HepG2 (cell line): ENCODE data around the gene RHOD. TPM values are rescaled to one million over a fixed set of nuclear protein-coding genes. Genes with fewer than 3 reads are reported as not detected.

Experiments used
- ATAC-seq: fragments of 200-7000 bp; cut with Tn5 transposase; 3 replicates; pipeline ENCODE4 v1.9.1; 2020; ENCODE audit warnings: mild to moderate bottlenecking, moderate library complexity
- BruUV-seq: library from RNA; stranded (reverse); fragments of 400-500 nt; replicated peaks from 2 replicates; lab custom pipeline; 2021; lab: Mats Ljungman, UMichigan
- CTCF ChIA-PET: fragments of 300-600 bp; formaldehyde crosslinking; extraction: SDS; loops from one replicate; lab custom pipeline; 2021; ENCODE audit warnings: low total read pairs, inconsistent platforms, low intra/inter-chr PET ratio; lab: Yijun Ruan, JAX
- POLR2A ChIA-PET: fragments of 350-600 bp; sonication (Branson Sonifier 250); formaldehyde crosslinking; loops from one replicate; lab custom pipeline; 2020; ENCODE audit warnings: antibody characterized with exemption, inconsistent platforms; lab: Yijun Ruan, JAX
- DNase-seq: peaks from one replicate; pipeline ENCODE4 v3.0.0-alpha.2; 2015; ENCODE audit warnings: low spot score
- FAIRE-seq: peaks from 3 replicates; lab custom pipeline; 2011; peaks lifted over from hg19 to GRCh38; lab: Jason Lieb, UNC
- H2AFZ ChIP-seq: one replicate; pipeline ENCODE4 v1.6.1; 2011; ENCODE audit warnings: low read length, inconsistent platforms
- H3K27ac ChIP-seq: fragments of 300-600 bp; 3 replicates; pipeline ENCODE4 v1.8.0; 2011; ENCODE audit warnings: mixed run types, mild to moderate bottlenecking, mixed read lengths, low read length, inconsistent platforms; ENCODE audit not compliant: insufficient read depth; ENCODE audit errors: extremely low read length
- H3K27me3 ChIP-seq, 2 experiments: fragments of 200-600 bp in 1 of 2; 2 replicates in 1 of 2; 3 replicates in 1 of 2; pipeline versions ENCODE4 v1.6.0 to v1.8.0; 2011; ENCODE audit warnings: low read length in 2 of 2, mild to moderate bottlenecking in 2 of 2, moderate library complexity in 2 of 2, inconsistent platforms in 1 of 2; ENCODE audit not compliant: insufficient read depth in 2 of 2, control insufficient read depth in 1 of 2
- H3K36me3 ChIP-seq, 2 experiments: fragments of 200-600 bp in 1 of 2; replicated peaks in 1 of 2; 2 replicates in 1 of 2; 3 replicates in 1 of 2; pipeline versions ENCODE4 v1.5.1 to v1.8.0; 2011; ENCODE audit warnings: low read length in 2 of 2, inconsistent platforms in 1 of 2; ENCODE audit not compliant: insufficient read depth in 2 of 2, control insufficient read depth in 1 of 2
- H3K4me1 ChIP-seq: 2 replicates; pipeline ENCODE4 v1.5.1; 2012; ENCODE audit warnings: low read length, inconsistent platforms; ENCODE audit not compliant: insufficient read depth
- H3K4me2 ChIP-seq: 2 replicates; pipeline ENCODE4 v1.6.0; 2011; ENCODE audit warnings: low read depth, low read length, inconsistent platforms
- H3K4me3 ChIP-seq, 3 experiments: fragments of 200-600 bp in 1 of 3; sonication (generic), shearing (Covaris generic) in 1 of 3; replicated peaks in 1 of 3; 2 replicates each; pipeline ENCODE4 v1.5.1; 2011 to 2016; ENCODE audit warnings: low read length in 3 of 3, inconsistent platforms in 2 of 3, low read depth in 2 of 3, mild to moderate bottlenecking in 2 of 3, control low read depth in 1 of 3, mixed read lengths in 1 of 3; ENCODE audit not compliant: insufficient read depth in 1 of 3
- H3K79me2 ChIP-seq: one replicate; pipeline ENCODE4 v1.6.1; 2011; ENCODE audit warnings: low read length, inconsistent platforms; ENCODE audit not compliant: insufficient read depth
- H3K9ac ChIP-seq: 2 replicates; pipeline ENCODE4 v1.6.0; 2011; ENCODE audit warnings: mild to moderate bottlenecking, low read depth, low read length, inconsistent platforms; ENCODE audit not compliant: insufficient read depth
- H3K9me3 ChIP-seq: 2 replicates; pipeline ENCODE4 v1.5.1; 2012; ENCODE audit warnings: mild to moderate bottlenecking, low read length
- H4K20me1 ChIP-seq: 2 replicates; pipeline ENCODE4 v1.6.0; 2011; ENCODE audit warnings: inconsistent platforms, mild to moderate bottlenecking, low read length, moderate library complexity; ENCODE audit not compliant: insufficient read depth
- FOSL2 ChIP-seq: sonication (generic); formaldehyde crosslinking; IDR thresholded peaks from 2 replicates; pipeline ENCODE4 v1.4.0; 2020; ENCODE audit warnings: missing genetic modification reagents
- MED1 ChIP-seq: sonication (generic); formaldehyde crosslinking; IDR thresholded peaks from 2 replicates; pipeline ENCODE4 v1.4.0; 2020; ENCODE audit warnings: missing genetic modification reagents
- MEF2D ChIP-seq: sonication (generic); formaldehyde crosslinking; IDR thresholded peaks from 2 replicates; pipeline ENCODE4 v1.5.1; 2020; ENCODE audit warnings: mild to moderate bottlenecking, missing genetic modification reagents
- MXD4 ChIP-seq: IDR thresholded peaks from 2 replicates; pipeline ENCODE4 v1.6.1; 2016; ENCODE audit warnings: mild to moderate bottlenecking, missing biosample characterization, missing genetic modification reagents
- NFKB2 ChIP-seq: sonication (generic); formaldehyde crosslinking; IDR thresholded peaks from 2 replicates; pipeline ENCODE4 v1.4.0; 2020; ENCODE audit warnings: missing genetic modification reagents, borderline replicate concordance
- RBM39 ChIP-seq: fragments of 200-400 bp; formaldehyde crosslinking; IDR thresholded peaks from one replicate; pipeline ENCODE4 v1.6.1; 2018; ENCODE audit warnings: antibody characterized with exemption, mild to moderate bottlenecking, low read depth, low read length; ENCODE audit not compliant: poor library complexity, severe bottlenecking
- ZBTB33 ChIP-seq: sonication (generic); formaldehyde crosslinking; IDR thresholded peaks from 2 replicates; pipeline ENCODE4 v1.4.0; 2020; ENCODE audit warnings: missing genetic modification reagents
- ZBTB38 ChIP-seq: sonication (generic); formaldehyde crosslinking; IDR thresholded peaks from 2 replicates; pipeline ENCODE4 v1.5.1; 2020; ENCODE audit warnings: mild to moderate bottlenecking, missing genetic modification reagents
- ZFY ChIP-seq: sonication (generic); formaldehyde crosslinking; IDR thresholded peaks from 2 replicates; pipeline ENCODE4 v1.4.0; 2020; ENCODE audit warnings: missing genetic modification reagents
- ZNF501 ChIP-seq: sonication (generic); formaldehyde crosslinking; IDR thresholded peaks from 2 replicates; pipeline ENCODE4 v1.5.1; 2020; ENCODE audit warnings: mild to moderate bottlenecking, moderate library complexity, missing genetic modification reagents
- ZNF598 ChIP-seq: sonication (generic); formaldehyde crosslinking; IDR thresholded peaks from 2 replicates; pipeline ENCODE4 v1.5.1; 2020; ENCODE audit warnings: mild to moderate bottlenecking, missing genetic modification reagents, borderline replicate concordance
- ZNF614 ChIP-seq: IDR thresholded peaks from 2 replicates; pipeline ENCODE4 v1.6.1; 2018; ENCODE audit warnings: missing biosample characterization, missing genetic modification reagents, inconsistent platforms, borderline replicate concordance
- ZNF777 ChIP-seq: sonication (generic); formaldehyde crosslinking; IDR thresholded peaks from 2 replicates; pipeline ENCODE4 v1.4.0; 2020; ENCODE audit warnings: missing genetic modification reagents
- ZSCAN25 ChIP-seq: sonication (generic); formaldehyde crosslinking; IDR thresholded peaks from 2 replicates; pipeline ENCODE4 v1.8.0; 2022; ENCODE audit warnings: mild to moderate bottlenecking, missing genetic modification reagents
- WGBS: methylation state at CpG from one replicate; pipeline ENCODE4 v1.1.6; 2017; ENCODE audit warnings: low lambda C conversion rate; 5-methylcytosine and 5-hydroxymethylcytosine counted together
- in situ Hi-C: cut with HindIII; loops from 2 replicates; pipeline ENCODE4 v1.10.0; 2017; ENCODE audit warnings: low pct_unique_long_range_greater_than_20kb; ENCODE audit not compliant: extremely low pct_ligation_motif_present
- intact Hi-C: fragments of 100-400 bp; cut with micrococcal nuclease; formaldehyde crosslinking; loops from one replicate; pipeline ENCODE4 v1.10.0; 2022; ENCODE audit not compliant: unreplicated experiment
- polyA plus RNA-seq, 8 experiments: library from polyadenylated mRNA; depleted of rRNA in 3 of 8; stranded (reverse) in 7 of 8; unstranded in 1 of 8; fragments of >200 nt; fragmentation: Illumina TruSeq in 4 of 8; extraction: Trizol in 4 of 8; gene quantifications; 2 replicates each; pipeline versions ENCODE4 v1.2.1 to v1.2.3, GENCODE V29; 2011 to 2016; ENCODE audit warnings: low read depth in 4 of 8, missing spikeins in 1 of 8, mixed read lengths in 1 of 8; ENCODE audit not compliant: insufficient read depth in 1 of 8
- total RNA-seq, 5 experiments: library from RNA; depleted of rRNA; stranded (reverse); fragments of >200 nt; fragmentation: Illumina TruSeq; extraction: Trizol; gene quantifications; 2 replicates each; pipeline ENCODE4 v1.2.3, GENCODE V29; 2016; ENCODE audit warnings: low read depth in 1 of 5
- TF ChIP-seq, protein P1 (sequence below): sonication (generic); formaldehyde crosslinking; IDR thresholded peaks from 2 replicates; pipeline ENCODE4 v1.5.0; 2020; ENCODE audit warnings: missing genetic modification reagents, mild to moderate bottlenecking, borderline replicate concordance
- TF ChIP-seq, protein P2 (sequence below): sonication (generic); formaldehyde crosslinking; IDR thresholded peaks from 2 replicates; pipeline ENCODE4 v1.5.1; 2020; ENCODE audit warnings: mild to moderate bottlenecking, missing genetic modification reagents, moderate library complexity

Gene RHOD
- total and polyA plus RNA-seq, 2 of the 13 experiments (the other 11 are each of a cell fraction or from before 2014, with no cell fraction given), result 0.27 to 0.98 TPM

- FAIRE-seq (no peak), ATAC-seq (peak; percentile 88), DNase-seq (peak; percentile 53)
- WGBS, result 58% methylated on average over 19 of the region's 53 CpGs
- intact Hi-C loops, result loop anchor here (1.0 kb wide), 1 partner anchor 17 kb away; no protein-coding TSS in a partner anchor
- H3K27me3 ChIP-seq, result peaks cover 3 to 4% of the 10 kb centered on the region in 2 experiments; a peak in 2 of 5 replicates
- BruUV-seq, result no TSS peak
- H3K9me3 ChIP-seq, result no peaks in the 10 kb centered on the region
- H3K4me3 ChIP-seq, result peak overlapping the region in 1 of 3 experiments; percentile 32; a peak in 1 of 6 replicates
- no peaks in the 10 kb centered on the region for H3K79me2 ChIP-seq
- H3K9ac ChIP-seq, result no peak overlapping the region
- no peak overlapping the region for H2AFZ ChIP-seq
- no peaks in the 10 kb centered on the region for H3K36me3 ChIP-seq
- H3K4me1 ChIP-seq, result peaks cover 13% of the 10 kb centered on the region
- H4K20me1 ChIP-seq, result no peaks in the 10 kb centered on the region
- ChIA-PET CTCF (interaction anchor here (1.5 kb wide), 1 partner anchor 17 kb away, joined by 14 read pairs; no protein-coding TSS in a partner anchor), POLR2A (no interaction called here)
- H3K27ac ChIP-seq, result no peak overlapping the region
- H3K4me2 ChIP-seq, result peak overlapping the region; percentile 50
- in situ Hi-C loops, result no loop called here
- TF ChIP-seq ZBTB38 (CRISPR knock-in tag), result peak; percentile 14; the same call in 1 of the 2 replicates
- peak; percentile 46 for TF ChIP-seq RBM39
- peak; percentile 32; the same call in 1 of the 2 replicates for TF ChIP-seq ZNF501 (CRISPR knock-in tag)
- peak; percentile 50; the same call in 1 of the 2 replicates for TF ChIP-seq MEF2D (CRISPR knock-in tag)
- TF ChIP-seq ZNF777 (CRISPR knock-in tag), result 0 out of 2 replicates have a peak, but pooled peaks have one; percentile 30
- no peak for TF ChIP-seq NFKB2
- TF ChIP-seq ZNF614 (CRISPR knock-in tag), result 0 out of 2 replicates have a peak, but pooled peaks have one; percentile 21
- TF ChIP-seq ZBTB33 (CRISPR knock-in tag), result peak; percentile 38
- 0 out of 2 replicates have a peak, but pooled peaks have one; percentile 18 for TF ChIP-seq ZFY (CRISPR knock-in tag)
- TF ChIP-seq, protein P1, sequence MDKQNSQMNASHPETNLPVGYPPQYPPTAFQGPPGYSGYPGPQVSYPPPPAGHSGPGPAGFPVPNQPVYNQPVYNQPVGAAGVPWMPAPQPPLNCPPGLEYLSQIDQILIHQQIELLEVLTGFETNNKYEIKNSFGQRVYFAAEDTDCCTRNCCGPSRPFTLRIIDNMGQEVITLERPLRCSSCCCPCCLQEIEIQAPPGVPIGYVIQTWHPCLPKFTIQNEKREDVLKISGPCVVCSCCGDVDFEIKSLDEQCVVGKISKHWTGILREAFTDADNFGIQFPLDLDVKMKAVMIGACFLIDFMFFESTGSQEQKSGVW (CRISPR knock-in tag), result no peak
- TF ChIP-seq MED1 (CRISPR knock-in tag), result peak; percentile 39; the same call in 1 of the 2 replicates
- TF ChIP-seq FOSL2, result 0 out of 2 replicates have a peak, but pooled peaks have one; percentile 26
- no peak for TF ChIP-seq MXD4 (CRISPR knock-in tag)
- TF ChIP-seq ZSCAN25 (CRISPR knock-in tag), result 0 out of 2 replicates have a peak, but pooled peaks have one; percentile 22
- TF ChIP-seq, protein P2, sequence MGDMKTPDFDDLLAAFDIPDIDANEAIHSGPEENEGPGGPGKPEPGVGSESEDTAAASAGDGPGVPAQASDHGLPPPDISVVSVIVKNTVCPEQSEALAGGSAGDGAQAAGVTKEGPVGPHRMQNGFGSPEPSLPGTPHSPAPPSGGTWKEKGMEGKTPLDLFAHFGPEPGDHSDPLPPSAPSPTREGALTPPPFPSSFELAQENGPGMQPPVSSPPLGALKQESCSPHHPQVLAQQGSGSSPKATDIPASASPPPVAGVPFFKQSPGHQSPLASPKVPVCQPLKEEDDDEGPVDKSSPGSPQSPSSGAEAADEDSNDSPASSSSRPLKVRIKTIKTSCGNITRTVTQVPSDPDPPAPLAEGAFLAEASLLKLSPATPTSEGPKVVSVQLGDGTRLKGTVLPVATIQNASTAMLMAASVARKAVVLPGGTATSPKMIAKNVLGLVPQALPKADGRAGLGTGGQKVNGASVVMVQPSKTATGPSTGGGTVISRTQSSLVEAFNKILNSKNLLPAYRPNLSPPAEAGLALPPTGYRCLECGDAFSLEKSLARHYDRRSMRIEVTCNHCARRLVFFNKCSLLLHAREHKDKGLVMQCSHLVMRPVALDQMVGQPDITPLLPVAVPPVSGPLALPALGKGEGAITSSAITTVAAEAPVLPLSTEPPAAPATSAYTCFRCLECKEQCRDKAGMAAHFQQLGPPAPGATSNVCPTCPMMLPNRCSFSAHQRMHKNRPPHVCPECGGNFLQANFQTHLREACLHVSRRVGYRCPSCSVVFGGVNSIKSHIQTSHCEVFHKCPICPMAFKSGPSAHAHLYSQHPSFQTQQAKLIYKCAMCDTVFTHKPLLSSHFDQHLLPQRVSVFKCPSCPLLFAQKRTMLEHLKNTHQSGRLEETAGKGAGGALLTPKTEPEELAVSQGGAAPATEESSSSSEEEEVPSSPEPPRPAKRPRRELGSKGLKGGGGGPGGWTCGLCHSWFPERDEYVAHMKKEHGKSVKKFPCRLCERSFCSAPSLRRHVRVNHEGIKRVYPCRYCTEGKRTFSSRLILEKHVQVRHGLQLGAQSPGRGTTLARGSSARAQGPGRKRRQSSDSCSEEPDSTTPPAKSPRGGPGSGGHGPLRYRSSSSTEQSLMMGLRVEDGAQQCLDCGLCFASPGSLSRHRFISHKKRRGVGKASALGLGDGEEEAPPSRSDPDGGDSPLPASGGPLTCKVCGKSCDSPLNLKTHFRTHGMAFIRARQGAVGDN (CRISPR knock-in tag), result peak; percentile 51
- TF ChIP-seq ZNF598 (CRISPR knock-in tag), result 0 out of 2 replicates have a peak, but pooled peaks have one; percentile 24
These were observed 15.0 kb downstream of the RHOD start for GRCh38 chr11:67071420-67072284.
